ENCODE measurements around the gene BCL2L11.

GRCh38 chr2:111143107-111143842 is 22.6 kb downstream of the BCL2L11 start:
- TF ChIP-seq EZH2 (IDR thresholded peaks at IDR 0.05) (no peak), POLR2AphosphoS5 (IDR thresholded peaks at IDR 0.05; ENCODE audit: borderline replicate concordance, low read depth, low read length) (no peak)
